H54 (cell line): Measurements from ENCODE around the gene NDRG2.
"Not testable (repeated sequence)": the region's sequence is repeated elsewhere in the genome, so short reads cannot be mapped to it uniquely, and the experiment has no call there.

Experiments
- DNase-seq: peaks from one replicate; pipeline ENCODE4 v3.0.0; 2011; ENCODE audit warnings: low spot score, mixed read lengths; ENCODE audit not compliant: insufficient read length
- FAIRE-seq: peaks from 3 replicates; lab custom pipeline; 2011; peaks lifted over from hg19 to GRCh38; lab: Jason Lieb, UNC
- POLR2A ChIP-seq: IDR thresholded peaks from 2 replicates; pipeline ENCODE4 v1.6.1; 2011; ENCODE audit warnings: low read depth, mild to moderate bottlenecking, low read length

Gene NDRG2

GRCh38 chr14:20997564-20997963 lies 27.3 kb downstream of the NDRG2 start:
- FAIRE-seq (no peak), DNase-seq (no peak)
- TF ChIP-seq POLR2A: no peak

GRCh38 chr14:20997115-20997514 lies 27.7 kb downstream of the NDRG2 start:
- no peak for FAIRE-seq

GRCh38 chr14:20996521-20996920 lies 28.3 kb downstream of the NDRG2 start:
- no peak for DNase-seq
- no peak for FAIRE-seq
- no peak for TF ChIP-seq POLR2A

More at GRCh38 chr14:20997115-20997514, 27.7 kb downstream of the NDRG2 start:
- TF ChIP-seq POLR2A: no peak
- no peak for DNase-seq

- FAIRE-seq (peak; percentile 53), DNase-seq (no peak)
- TF ChIP-seq POLR2A: peak; percentile 58
Measured at GRCh38 chr14:20989787-20990600, 34.9 kb downstream of the NDRG2 start, which contains the start of gene METTL17. Gene METTL17, plus strand, starts transcription at chr14:20989980. Its CDS starts 23 bp downstream, at chr14:20990003.

DNA sequence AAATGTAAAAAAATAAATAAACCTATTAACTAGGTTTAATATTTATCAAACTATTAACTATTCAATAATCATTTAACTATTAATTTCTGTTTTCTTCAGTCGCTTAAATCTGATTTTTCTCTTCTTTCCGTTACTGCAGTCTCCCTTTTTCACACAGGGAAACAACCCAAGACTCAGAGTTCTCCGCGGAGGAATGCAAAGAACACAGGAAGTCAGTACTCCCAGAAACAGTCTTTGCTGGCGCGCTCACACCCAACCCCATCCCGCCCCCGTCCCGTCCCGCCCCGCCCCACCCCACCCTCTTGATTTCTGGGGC lies 35.4 kb downstream of the NDRG2 start:
- DNase-seq: peak; percentile 54
- FAIRE-seq: no peak

GRCh38 chr14:20988717-20989470 lies 36.0 kb downstream of the NDRG2 start:
- FAIRE-seq (no peak), DNase-seq (no peak)
- TF ChIP-seq POLR2A: no peak

More for the DNA sequence above, 35.4 kb downstream of the NDRG2 start:
- TF ChIP-seq POLR2A: no peak

- TF ChIP-seq POLR2A: no peak
- peak; percentile 88 for FAIRE-seq
- peak; percentile 57 for DNase-seq
Measured at GRCh38 chr14:20986811-20987210, 38.0 kb downstream of the NDRG2 start.

DNA sequence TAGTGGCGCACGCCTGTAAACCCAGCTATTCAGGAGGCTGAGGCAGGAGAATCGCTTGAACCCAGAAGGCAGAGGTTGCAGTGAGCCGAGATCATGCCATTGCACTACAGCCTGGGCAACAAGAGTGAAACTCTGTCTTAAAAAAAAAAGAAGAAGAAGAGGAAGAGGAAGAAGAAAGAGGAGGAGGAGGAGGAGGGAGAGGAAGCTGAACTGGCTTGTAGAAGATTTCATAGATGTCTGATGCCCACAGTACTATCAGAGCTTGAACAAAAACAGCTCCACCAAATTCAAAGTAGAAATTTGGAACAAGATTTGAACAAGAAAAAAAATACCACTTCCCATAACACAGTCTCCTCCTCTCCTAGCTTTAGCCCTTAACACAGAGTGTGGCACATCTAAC lies 39.2 kb downstream of the NDRG2 start:
- not testable (repeated sequence) for FAIRE-seq, DNase-seq

DNA sequence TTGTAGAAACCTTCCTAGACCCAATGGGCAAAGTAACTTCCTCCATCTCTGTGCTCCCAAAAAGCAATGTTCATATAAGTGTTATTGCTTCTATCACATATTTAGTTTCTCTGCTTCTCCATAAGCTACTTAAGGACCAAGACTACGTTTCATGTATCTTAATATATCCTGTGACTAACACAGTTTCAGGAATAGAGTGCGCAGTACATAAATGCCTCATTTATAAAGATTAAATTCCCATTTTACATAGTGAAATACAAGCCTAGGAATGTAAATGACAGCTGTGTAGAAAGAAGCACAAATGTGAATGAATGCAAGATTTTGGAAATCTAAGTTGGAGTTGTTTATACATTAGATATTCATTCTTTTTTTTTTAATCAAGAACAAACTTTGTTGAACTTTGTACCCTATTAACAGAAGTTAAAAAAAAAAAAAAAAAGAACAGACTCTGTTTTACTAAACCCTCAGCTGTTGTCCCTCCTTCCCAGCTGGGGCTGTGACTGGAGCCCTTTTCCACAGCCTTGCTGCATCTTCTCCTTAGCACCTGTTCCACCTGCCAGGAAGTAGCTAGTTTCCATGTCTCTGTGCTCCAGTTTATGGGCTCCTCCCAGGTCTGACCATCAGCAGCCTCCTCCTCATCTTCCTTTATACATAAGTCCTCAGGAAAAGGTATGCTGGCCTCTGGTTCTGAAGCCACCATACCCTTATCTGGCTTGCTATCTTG lies 42.1 kb downstream of the NDRG2 start:
- no peak for TF ChIP-seq POLR2A

GRCh38 chr14:20980906-20981305 lies 44.0 kb downstream of the NDRG2 start:
- DNase-seq: no peak
- TF ChIP-seq POLR2A: no peak
- no peak for FAIRE-seq

More for the DNA sequence above, 42.1 kb downstream of the NDRG2 start:
- FAIRE-seq (no peak), DNase-seq (no peak)

- FAIRE-seq (no peak), DNase-seq (no peak)
- no peak for TF ChIP-seq POLR2A
Measured at GRCh38 chr14:20978687-20979086, 46.2 kb downstream of the NDRG2 start.

DNA sequence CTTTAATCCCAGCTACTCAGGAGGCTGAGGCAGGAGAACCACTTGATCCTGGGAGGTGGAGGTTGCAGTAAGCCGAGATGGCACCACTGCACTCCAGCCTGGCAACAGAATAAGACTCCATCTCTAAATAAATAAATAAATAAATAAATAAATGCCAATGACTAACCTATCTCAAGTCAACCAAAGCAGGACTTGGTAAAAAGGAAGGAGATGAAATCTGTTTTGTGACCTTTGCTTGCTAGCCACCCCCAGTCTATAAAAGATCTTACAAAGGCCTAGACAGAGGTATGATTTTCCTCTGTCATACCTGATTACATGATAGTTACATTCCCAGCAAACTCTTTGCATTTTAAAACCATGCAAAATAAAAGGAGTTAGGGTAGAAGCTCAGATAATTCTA lies 48.6 kb downstream of the NDRG2 start:
- DNase-seq (no peak), FAIRE-seq (no peak)
- no peak for TF ChIP-seq POLR2A

GRCh38 chr14:20973501-20973900 lies 51.4 kb downstream of the NDRG2 start:
- FAIRE-seq (no peak), DNase-seq (no peak)
- no peak for TF ChIP-seq POLR2A

DNA sequence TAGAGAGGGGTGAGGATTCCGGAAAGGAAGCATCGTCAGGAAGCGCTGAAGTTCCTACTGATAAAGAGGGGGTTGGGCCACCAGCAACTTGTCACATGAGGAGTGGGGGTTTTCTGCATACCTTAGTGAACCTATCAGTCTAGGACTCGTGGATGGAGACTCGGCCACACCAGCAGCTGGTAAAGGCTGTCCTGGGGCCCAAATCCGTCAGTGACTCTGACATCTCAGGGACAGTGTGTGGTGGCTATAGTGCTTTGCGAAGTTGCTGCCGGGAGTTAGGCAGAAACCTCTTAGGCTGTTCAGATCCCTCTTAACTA lies 53.2 kb downstream of the NDRG2 start:
- no peak for FAIRE-seq
- no peak for TF ChIP-seq POLR2A
- DNase-seq: no peak
